Stomach smooth muscle (tissue), 2 donors: Measurements from ENCODE around the gene NAGA.
A peak's percentile ranks its signal among the peaks of the same experiment; 100 is the strongest.
"Not testable (repeated sequence)": the region's sequence is repeated elsewhere in the genome, so short reads cannot be mapped to it uniquely, and the experiment has no call there.

ENCODE experiments used
- H3K27ac ChIP-seq: one replicate; pipeline ENCODE4 v1.7.0; 2013; ENCODE audit warnings: mild to moderate bottlenecking, low read length, inconsistent platforms
- H3K27me3 ChIP-seq, 2 donors: one replicate each; pipeline ENCODE4 v1.7.0; 2013; ENCODE audit warnings: low read length in 2 of 2; ENCODE audit not compliant: insufficient read depth in 2 of 2, control insufficient read depth in 1 of 2
- H3K36me3 ChIP-seq, 2 donors: one replicate each; pipeline ENCODE4 v1.7.0; 2013; ENCODE audit warnings: low read length in 2 of 2; ENCODE audit not compliant: control insufficient read depth in 2 of 2, insufficient read depth in 2 of 2
- H3K4me1 ChIP-seq: one replicate; pipeline ENCODE4 v1.7.0; 2013; ENCODE audit warnings: low read length; ENCODE audit not compliant: control insufficient read depth, insufficient read depth
- H3K4me3 ChIP-seq, 2 donors: one replicate each; pipeline ENCODE4 v1.7.0; 2013; ENCODE audit warnings: low read length in 2 of 2
- H3K9ac ChIP-seq, 2 donors: one replicate each; pipeline ENCODE4 v1.7.0; 2013; ENCODE audit warnings: low read length in 2 of 2, mild to moderate bottlenecking in 1 of 2
- H3K9me3 ChIP-seq, 2 donors: one replicate each; pipeline ENCODE4 v1.7.0; 2013; ENCODE audit warnings: low read length in 2 of 2; ENCODE audit not compliant: control insufficient read depth in 2 of 2
- donor health status: healthy.
- donor health status: Pancreatic carcinoma.

Gene NAGA

DNA sequence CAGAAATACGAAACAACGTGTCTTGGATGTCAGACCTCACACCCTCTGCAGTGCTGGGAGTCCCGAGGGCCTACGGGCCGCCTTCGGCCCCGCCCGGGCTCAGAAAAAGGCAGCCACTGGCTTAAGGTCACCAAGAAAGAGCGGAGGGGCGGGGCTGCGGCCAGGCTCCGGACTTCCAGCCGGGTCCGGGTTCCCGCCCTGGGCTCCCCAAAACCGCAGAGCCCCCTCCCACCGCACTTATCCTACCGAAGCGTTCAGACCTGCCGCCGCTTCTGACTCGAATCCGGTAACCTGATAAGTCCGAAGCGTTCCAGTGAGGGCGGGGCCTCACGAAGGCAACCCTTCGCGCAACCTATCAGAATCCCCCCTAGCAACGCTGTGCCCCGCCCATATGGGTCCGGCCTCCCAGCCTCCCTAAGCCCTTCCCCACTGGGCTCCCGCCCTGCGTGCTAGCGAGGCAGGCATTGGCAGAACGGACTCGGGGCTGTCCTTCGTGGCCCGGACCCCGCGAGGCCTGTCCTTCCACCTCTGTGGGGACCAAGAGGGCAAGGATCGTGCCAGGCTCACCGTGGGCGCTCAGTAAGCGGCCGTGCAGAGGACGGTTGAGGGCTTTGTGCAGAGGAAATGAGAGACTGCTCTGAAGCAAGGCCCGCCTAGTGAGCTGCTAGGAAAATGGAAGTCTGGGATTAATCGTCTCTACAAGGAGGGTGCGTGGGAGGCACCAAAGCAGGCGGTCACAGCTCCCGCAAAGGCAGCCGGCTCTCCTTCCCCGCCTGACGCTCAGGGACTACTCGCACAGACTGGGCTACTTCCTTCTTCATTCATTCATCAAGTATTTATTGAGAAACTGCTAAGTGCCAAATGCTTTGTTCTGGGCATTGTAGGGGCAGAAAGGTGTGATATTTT is at the start of gene NAGA:
Gene NAGA, minus strand, starts transcription at position 296 of the 906 bp plus-strand sequence. CDS start 515 bp downstream, outside the sequence.
- Histone ChIP-seq H3K4me1 (peaks cover 44% of the 10 kb centered on the region), H3K36me3 (peaks cover 8 to 15% of the 10 kb centered on the region in 2 donors), H3K9ac (peak within 1 kb of the TSS; percentile 83 to 85), H3K4me3 (peak within 1 kb of the TSS; percentile 80 to 86), H3K9me3 (no peaks in the 10 kb centered on the region), H3K27ac (peak within 1 kb of the TSS; percentile 88), H3K27me3 (no peaks in the 10 kb centered on the region)

DNA sequence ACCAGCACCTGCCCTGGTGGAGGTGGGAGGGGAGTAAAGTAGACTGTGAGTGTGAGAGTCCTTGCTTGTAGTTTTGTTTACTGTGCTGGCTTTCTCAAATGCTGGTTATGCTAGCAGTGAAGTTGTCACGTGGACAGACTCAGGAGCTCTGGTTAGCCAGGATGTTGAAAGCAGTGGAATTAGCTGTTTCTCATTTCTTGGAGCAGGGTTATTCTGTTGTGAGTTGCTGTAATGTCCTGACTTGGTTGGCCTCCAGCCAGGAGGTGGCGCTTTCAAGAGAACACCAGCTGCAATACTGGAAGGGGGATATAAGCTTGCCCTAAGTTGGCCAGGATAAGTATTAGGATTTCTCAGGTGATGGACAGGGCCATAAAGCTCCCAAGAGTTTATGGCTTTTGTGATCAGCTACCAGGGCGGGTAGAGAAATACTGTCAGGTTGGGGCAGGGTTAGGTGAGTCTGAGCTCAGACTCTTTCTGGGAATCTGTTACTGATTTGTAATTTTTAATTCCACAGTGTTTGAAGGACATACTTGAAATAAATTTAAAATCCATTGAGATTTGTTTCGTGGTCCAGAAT is 46.3 kb upstream of the NAGA start:
- H3K4me1 ChIP-seq = no peaks in the 10 kb centered on the region
- no peaks in the 10 kb centered on the region for H3K36me3 ChIP-seq
- no peaks in the 10 kb centered on the region for H3K27me3 ChIP-seq
- H3K9ac ChIP-seq = peak overlapping the region in 1 of 2 donors; percentile 21
- peaks cover 0 to 9% of the 10 kb centered on the region in 2 donors for H3K9me3 ChIP-seq
- no peak overlapping the region for H3K4me3 ChIP-seq
- no peak overlapping the region for H3K27ac ChIP-seq

DNA sequence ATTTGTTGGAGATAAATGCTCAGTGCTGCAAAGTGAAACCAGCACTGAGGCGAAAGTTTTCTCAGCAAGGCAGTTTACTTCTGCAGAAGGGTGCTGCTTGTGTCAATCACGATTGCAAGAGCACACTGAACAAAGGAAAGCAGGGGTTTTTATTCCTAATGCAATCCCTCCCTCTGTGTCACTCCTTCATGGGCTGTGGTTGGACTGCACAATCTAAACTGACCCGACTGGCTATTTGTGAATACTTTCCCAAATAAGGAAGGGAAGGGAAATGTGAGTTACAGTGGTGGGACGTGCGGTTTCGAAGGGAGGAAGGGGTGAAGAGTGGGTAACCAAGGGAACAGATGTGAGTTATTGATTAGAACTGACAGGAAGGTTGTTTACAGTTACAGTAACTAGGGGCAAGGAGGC is 44.8 kb upstream of the NAGA start:
- not testable (repeated sequence) for H3K36me3 ChIP-seq, H3K9me3 ChIP-seq, H3K9ac ChIP-seq, H3K4me1 ChIP-seq, H3K27ac ChIP-seq, H3K27me3 ChIP-seq, H3K4me3 ChIP-seq

DNA sequence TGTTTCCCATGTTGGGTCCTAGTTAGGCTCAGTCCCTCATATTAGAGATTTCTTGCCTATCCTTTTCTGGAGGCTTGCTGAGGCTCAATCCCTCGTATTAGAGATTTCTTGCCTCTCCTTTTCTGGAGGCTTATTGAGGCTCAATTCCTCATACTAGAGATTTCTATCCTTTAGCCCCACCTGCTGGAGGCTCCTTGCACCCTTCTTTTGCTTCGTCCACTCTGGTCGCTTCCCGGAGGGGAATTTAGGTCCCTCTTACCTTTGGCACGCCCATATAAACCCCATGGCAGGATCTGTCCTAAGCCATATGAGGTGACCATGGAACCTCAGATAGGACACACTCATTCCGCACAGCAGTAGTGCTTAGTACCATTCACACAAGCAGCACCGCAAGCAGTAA is 44.1 kb upstream of the NAGA start:
- Histone ChIP-seq H3K36me3 (no peaks in the 10 kb centered on the region), H3K9ac (no peak overlapping the region), H3K4me1 (no peaks in the 10 kb centered on the region), H3K9me3 (peaks cover 0 to 9% of the 10 kb centered on the region in 2 donors), H3K27me3 (no peaks in the 10 kb centered on the region), H3K4me3 (no peak overlapping the region), H3K27ac (no peak overlapping the region)

- not testable (repeated sequence) for H3K27ac ChIP-seq, H3K9ac ChIP-seq
Observed at GRCh38 chr22:42112793-42113192, 42.2 kb upstream of the NAGA start.

GRCh38 chr22:42111798-42112197 is 41.2 kb upstream of the NAGA start:
- no peaks in the 10 kb centered on the region for H3K36me3 ChIP-seq
- no peaks in the 10 kb centered on the region for H3K27me3 ChIP-seq
- no peaks in the 10 kb centered on the region for H3K4me1 ChIP-seq
- H3K27ac ChIP-seq = no peak overlapping the region
- H3K9ac ChIP-seq = no peak overlapping the region
- H3K9me3 ChIP-seq = peaks cover 0 to 9% of the 10 kb centered on the region in 2 donors
- H3K4me3 ChIP-seq = no peak overlapping the region

More at GRCh38 chr22:42112793-42113192, 42.2 kb upstream of the NAGA start:
- H3K4me3 ChIP-seq, H3K27me3 ChIP-seq, H3K36me3 ChIP-seq, H3K9me3 ChIP-seq, H3K4me1 ChIP-seq: not testable (repeated sequence)

DNA sequence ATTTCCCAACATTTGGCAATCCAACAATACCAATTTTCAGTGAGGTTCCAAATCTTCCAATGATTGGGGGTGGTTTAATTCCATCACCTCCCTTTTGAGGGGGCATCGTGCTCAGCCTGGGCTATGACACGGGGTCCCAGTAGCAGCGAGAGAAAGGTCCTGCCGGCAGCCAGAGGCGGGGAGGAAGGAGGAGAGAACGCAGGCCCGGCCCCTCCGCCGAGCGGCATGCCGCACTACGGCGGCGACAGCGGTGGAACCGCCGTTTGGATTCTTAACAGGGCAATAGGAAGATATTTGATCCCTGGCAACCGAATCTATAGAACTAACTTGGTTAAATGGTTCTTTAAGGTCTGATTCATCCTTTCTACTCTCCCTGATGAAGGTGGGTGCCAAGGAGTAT is 38.2 kb upstream of the NAGA start:
- no peaks in the 10 kb centered on the region for H3K4me1 ChIP-seq
- no peak overlapping the region for H3K4me3 ChIP-seq
- H3K9ac ChIP-seq = no peak overlapping the region
- H3K27me3 ChIP-seq = no peaks in the 10 kb centered on the region
- H3K9me3 ChIP-seq = peaks cover 0 to 8% of the 10 kb centered on the region in 2 donors
- peaks cover 0 to 3% of the 10 kb centered on the region in 2 donors for H3K36me3 ChIP-seq
- no peak overlapping the region for H3K27ac ChIP-seq

GRCh38 chr22:42104332-42104860 is 33.8 kb upstream of the NAGA start:
- H3K9me3 ChIP-seq = peaks cover 0 to 20% of the 10 kb centered on the region in 2 donors
- not testable (repeated sequence) for H3K4me1 ChIP-seq, H3K27me3 ChIP-seq, H3K9ac ChIP-seq, H3K27ac ChIP-seq, H3K4me3 ChIP-seq, H3K36me3 ChIP-seq

GRCh38 chr22:42101199-42101598 is 30.6 kb upstream of the NAGA start:
- H3K36me3 ChIP-seq = peaks cover 2 to 3% of the 10 kb centered on the region in 2 donors
- no peaks in the 10 kb centered on the region for H3K4me1 ChIP-seq
- H3K27ac ChIP-seq = no peak overlapping the region
- H3K27me3 ChIP-seq = no peaks in the 10 kb centered on the region
- no peak overlapping the region for H3K4me3 ChIP-seq
- H3K9me3 ChIP-seq = peaks cover 0 to 20% of the 10 kb centered on the region in 2 donors
- no peak overlapping the region for H3K9ac ChIP-seq

DNA sequence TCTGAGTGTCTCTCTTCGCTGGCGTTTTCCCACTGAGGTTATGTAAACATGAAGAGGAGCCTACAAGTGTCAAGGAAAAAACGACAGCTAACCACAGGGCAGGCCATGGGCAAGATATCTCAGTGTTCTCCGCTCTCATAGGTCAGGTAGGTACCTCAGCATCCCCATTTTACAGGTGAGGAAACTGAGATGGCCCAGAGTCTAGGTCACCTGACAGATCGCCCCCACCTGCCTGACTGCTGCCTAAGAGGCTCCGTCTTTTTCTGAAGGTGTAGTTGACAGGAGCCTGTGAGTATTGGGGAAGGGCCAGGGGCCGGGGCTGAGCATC is 20.8 kb upstream of the NAGA start:
- Histone ChIP-seq H3K9ac (peak overlapping the region; percentile 71 to 90), H3K4me3 (peak overlapping the region; percentile 61 to 96), H3K36me3 (peaks cover 4 to 7% of the 10 kb centered on the region in 2 donors), H3K27ac (peak overlapping the region; percentile 98), H3K9me3 (no peaks in the 10 kb centered on the region), H3K4me1 (peaks cover 26% of the 10 kb centered on the region), H3K27me3 (no peaks in the 10 kb centered on the region)
